ENCODE results near the gene SYT13.

The SYT13 gene

GRCh38 chr11:45263773-45264172, 22.4 kb downstream of the SYT13 start:
- no peak overlapping the region for H3K27ac ChIP-seq
- TF ChIP-seq CTCF (conservative IDR thresholded peaks at IDR 0.05): no peak

GRCh38 chr11:45262900-45263299, 23.2 kb downstream of the SYT13 start:
- H3K27ac ChIP-seq: no peak overlapping the region
- no peak for TF ChIP-seq CTCF (conservative IDR thresholded peaks at IDR 0.05)

- TF ChIP-seq CTCF (conservative IDR thresholded peaks at IDR 0.05): no peak
- H3K27ac ChIP-seq: no peak overlapping the region
Measured at GRCh38 chr11:45260071-45260470, 26.1 kb downstream of the SYT13 start.

GRCh38 chr11:45259592-45259991, 26.5 kb downstream of the SYT13 start:
- TF ChIP-seq CTCF (conservative IDR thresholded peaks at IDR 0.05): no peak
- H3K27ac ChIP-seq: no peak overlapping the region

GRCh38 chr11:45258982-45259530, 27.1 kb downstream of the SYT13 start:
- H3K27ac ChIP-seq: no peak overlapping the region
- no peak for TF ChIP-seq CTCF (conservative IDR thresholded peaks at IDR 0.05)

- TF ChIP-seq CTCF (conservative IDR thresholded peaks at IDR 0.05): no peak
- H3K27ac ChIP-seq: no peak overlapping the region
Measured at GRCh38 chr11:45254070-45254469, 32.1 kb downstream of the SYT13 start.

GRCh38 chr11:45253640-45254039, 32.5 kb downstream of the SYT13 start:
- no peak overlapping the region for H3K27ac ChIP-seq
- TF ChIP-seq CTCF (conservative IDR thresholded peaks at IDR 0.05): no peak

Data from VCaP (cell line).